HG02852 (cell line): ENCODE results near the gene ADGRD1.
"Not testable (repeated sequence)": the region's sequence is repeated elsewhere in the genome, so short reads cannot be mapped to it uniquely, and the experiment has no call there.

Source experiments
- ATAC-seq: cut with Tn5 transposase; IDR thresholded peaks from one replicate; pipeline ENCODE4 v1.9.1; 2021; ENCODE audit warnings: mild to moderate bottlenecking, moderate library complexity; ENCODE audit not compliant: unreplicated experiment

Gene ADGRD1

DNA sequence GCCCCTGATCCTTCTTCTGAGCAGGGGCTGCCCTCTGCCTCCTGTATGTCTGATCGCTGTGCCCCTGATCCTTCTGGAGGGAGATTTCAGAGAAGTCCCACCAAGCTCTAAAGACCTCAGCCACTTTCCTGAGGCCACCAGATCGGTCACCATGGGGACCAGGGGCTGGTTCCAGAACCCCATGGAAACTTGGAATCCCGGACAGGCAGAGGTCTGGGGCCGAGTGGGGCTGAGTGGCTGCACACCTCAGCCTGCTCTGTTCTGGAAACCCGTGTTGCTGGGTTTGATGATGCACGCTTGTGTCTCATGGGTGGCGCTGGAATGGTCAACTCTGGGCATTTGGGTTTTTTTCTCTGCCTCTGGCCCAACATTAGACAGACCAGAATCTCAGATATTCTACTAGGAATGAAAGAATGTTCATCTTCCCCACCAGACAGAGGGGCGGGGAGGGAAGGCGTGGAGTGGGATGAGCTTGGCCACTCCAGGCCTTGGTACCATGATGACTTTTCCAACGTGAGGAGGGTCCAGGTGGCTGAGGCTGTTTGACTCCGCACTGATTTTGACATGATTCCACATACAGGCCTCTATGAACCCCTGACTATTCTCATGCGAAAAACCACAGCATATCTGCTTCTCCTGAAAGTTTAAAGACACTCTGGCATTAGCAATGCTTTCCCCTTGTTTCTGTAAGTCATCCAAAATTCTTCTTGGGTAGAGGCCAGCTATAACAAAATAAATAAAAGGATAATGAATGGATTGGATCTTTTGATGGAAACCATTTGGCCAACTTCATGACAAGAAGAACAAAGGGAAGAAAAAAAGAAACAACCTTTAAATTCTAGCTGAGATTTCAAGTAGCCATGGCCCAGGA, 114.5 kb downstream of the ADGRD1 start:
- ATAC-seq, result no peak

DNA sequence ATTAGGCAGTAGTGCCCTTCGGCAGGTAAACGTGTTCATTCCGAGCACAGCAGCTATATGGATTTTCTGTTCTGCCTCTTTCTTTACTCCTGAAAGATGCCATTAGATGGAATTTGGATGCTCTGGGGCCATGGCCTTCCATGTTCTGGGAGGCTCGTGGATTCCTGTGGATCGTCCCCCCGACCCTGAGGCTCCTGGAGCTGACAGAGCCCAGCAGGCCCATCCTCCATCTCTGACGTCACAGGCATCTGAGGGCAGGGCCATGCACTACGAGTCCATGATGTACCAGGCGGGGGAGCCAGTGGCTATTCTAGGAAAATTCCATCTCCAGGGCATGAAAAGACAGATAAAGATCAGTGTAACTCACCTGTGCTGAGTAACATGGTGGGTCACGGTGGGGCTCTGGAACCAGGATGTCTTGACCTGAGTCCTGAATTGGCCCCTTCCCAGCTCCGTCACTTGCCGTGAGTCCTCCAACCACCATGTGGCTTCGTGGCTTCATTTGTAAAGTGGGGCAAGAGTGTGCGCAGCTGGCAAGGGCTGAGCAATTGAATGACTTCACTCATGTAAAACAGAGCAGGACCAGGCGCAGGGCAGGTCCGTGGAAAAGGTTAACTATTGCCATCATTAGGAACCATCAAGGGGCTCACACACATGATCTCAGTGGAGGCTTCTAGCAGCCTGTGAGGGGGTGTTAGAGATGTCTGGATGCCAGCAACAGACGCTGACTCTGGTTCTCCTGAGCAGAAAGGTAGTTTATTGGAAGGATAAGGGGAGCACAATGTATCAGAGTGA, 115.4 kb downstream of the ADGRD1 start:
- not testable (repeated sequence) for ATAC-seq

DNA sequence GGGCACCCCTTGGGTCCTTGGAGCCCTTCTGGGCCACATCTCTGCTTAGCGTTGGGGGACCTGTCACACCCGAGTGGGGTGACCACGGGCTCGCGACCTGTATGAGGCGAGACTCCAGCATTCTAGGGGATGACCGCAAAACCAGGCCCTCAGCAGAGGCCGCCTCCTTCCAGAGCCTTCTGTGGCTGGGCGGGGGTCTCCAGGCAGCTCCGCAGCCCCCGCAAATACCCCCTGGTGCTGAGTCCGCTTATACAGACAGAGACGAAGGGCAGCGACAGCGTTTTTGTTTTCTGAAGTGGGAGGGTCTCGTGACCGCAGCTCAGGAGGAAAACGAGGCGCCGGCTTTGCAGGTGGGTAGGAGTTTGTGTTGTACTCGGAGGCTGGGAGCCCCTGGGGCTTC, 116.4 kb downstream of the ADGRD1 start:
- ATAC-seq, result not testable (repeated sequence)

DNA sequence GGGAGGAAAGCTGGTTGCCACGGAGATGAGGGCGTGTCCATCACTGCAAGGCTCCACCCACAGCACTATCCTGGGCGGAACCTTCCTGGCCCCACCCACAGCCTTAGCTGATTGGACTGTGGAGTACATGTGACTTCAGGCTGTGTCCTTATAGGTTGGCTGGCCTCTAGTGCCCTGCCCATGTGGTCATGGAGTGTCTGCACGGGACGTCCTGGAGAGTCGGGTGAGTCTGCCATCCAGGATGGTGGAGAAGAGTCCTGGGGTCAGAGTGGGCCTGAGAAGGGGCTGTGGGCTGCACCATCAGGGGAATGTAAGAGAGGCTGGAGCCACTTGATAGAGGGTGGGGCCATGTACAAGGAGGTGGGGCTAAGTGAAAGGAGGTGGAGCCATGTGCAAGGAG, 117.0 kb downstream of the ADGRD1 start:
- not testable (repeated sequence) for ATAC-seq

DNA sequence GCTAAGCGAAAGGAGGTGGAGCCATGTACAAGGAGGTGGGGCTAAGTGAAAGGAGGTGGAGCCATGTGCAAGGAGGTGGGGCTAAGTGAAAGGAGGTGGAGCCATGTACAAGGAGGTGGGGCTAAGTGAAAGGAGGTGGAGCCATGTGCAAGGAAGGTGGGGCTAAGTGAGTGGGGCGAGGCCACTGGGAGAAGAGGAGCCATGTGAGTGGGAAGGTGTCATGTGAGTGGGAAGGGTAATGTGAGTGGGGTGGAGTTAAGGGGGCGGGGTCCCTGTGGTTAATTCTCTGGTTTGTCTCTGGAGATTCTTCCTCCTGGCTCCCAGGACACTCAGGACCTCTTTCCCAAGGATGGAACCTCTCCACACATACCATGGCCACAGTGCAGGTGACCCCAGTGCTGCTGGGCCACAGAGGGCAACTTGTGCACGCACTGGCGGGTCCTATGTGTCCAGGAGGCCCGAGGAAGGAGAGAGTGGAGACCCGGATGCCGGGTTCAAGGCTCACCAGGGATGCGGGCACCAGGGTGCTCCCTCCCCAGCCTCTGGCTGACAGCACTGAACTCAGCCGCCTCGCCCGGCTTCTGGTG, 117.6 kb downstream of the ADGRD1 start:
- not testable (repeated sequence) for ATAC-seq

DNA sequence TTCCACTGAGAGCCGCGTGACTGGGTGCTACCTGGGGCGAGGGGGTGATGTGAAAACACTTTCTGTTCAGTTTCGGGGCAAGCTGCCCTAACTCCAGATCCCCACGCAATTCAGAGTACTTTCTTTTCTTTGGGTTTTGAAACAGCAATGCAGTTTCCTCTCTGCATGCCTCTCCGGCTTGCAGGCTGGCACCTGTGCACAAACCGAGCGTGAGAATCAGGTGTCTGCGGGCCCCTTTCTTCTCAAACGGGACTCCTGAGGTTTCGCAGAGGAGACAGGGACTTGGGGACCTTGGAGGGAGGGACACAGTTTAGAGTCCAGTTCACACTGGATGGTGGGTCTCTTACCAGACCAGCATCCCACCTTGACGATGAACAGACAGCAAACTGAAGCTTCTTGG, 118.2 kb downstream of the ADGRD1 start:
- not testable (repeated sequence) for ATAC-seq

DNA sequence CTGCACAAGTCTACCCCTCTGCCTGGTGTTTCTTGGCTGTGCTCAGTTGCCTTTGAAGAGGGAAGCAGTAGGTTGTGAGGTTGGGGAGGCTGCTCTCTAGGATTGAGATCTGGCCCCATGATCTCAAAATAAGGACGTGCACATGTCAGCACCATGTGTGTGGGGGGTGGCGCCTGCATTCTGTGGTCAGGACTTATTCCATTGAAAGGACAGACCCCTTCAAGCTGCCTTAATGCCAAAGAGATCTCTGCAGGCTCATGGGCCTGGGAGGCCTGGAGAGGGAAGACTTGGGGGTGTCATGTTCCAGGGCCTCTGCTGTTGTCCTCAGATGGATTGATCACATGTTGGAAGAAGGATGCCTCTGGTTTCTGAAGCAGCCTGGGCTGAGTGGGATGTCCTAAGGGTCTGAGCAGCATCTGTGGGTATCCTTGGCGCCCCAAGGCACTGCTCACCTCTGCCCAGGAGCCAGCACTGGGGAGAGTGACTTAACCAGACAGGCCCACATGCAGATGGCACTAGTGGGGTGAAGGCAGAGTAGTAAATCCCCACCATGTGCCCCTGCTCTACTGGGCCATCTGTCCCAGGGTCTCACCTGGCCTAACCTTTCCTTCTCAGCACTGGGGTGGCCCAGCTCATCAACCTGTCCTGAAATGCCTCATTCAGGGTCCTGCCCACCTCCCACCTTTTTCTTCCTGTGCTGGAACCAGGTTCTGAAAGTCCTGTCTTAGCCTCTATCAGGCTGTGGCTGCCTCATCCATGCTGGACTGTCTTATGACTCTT, 118.9 kb downstream of the ADGRD1 start:
- no peak for ATAC-seq

DNA sequence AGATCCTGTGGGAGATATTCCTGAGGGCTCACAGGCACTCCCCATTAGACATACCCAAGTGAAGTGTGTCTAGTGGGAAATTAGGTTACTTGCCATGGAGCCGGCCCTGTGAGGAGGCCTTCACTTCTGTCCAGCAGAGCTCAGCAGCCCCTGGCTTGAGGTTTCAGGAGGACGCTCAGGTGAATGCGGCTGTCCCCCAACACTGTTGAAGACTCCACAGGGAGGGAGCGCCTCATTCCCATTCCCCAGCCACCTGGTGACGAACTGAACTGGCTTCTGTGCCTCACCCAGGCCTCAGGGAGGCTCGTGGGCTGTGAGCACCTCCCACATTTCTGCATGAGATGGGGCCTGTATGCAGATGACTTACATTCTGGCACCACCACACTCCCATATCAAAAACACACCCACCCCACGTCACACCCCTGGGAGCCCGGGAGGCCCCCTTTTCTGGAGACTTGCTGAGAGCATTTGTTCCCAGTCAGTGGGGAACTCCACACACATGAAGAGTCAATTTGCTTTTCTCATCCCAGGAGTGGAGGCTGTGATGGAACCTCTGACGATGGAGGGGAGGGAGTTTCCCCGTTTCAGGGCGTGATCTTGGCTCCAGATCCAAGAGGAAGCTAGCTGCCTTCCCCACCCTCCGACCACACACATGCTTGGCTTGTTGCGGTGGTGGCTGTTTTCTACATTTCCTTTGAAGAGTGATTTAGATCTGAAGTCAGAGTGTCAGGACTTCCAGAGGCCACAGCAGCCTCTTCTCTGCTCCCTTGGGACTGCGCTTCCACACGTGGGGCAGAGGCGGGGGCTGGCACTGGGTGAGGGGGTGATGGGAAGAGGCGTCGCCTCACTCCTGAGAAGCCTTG, 120.7 kb downstream of the ADGRD1 start:
- ATAC-seq, result no peak

DNA sequence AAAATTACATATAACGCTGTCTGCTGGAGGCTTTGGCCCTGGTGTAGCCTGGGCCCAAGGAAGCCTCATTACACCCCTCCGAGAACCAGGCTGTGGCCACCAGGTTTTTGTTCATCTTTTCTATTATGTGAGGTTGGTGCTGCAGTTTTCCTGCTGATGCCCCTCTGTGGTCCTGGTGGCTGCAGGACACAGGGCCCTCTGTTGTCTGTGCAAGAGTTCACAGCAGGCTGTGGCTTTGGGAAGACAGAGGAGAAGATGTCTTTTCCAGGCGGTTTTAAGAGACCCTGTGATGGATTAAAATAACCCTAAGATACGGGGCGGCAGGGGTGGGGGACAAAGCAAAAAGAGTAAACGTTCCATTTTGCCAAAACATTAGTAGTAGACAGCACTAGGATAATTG, 121.5 kb downstream of the ADGRD1 start:
- no peak for ATAC-seq

DNA sequence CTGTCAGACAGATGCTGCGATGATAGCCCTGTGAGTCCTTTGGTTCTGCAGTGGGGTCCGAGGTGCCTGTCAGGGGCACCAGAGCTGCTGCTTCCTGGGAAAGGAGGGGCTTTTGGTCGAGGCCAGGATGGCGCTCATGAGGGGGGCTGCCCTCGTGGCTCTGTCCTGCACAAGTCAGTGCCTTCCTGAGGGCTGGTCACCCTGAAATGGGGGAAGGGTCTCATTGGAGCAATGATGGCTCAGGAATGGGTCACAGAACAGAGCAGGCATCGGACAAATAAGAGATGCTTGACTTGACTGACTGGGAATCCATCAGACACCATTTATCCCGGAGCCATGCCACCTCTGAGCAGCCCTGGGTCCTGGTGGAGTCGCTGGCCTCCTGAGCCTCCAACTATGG, 121.9 kb downstream of the ADGRD1 start:
- ATAC-seq, result no peak

DNA sequence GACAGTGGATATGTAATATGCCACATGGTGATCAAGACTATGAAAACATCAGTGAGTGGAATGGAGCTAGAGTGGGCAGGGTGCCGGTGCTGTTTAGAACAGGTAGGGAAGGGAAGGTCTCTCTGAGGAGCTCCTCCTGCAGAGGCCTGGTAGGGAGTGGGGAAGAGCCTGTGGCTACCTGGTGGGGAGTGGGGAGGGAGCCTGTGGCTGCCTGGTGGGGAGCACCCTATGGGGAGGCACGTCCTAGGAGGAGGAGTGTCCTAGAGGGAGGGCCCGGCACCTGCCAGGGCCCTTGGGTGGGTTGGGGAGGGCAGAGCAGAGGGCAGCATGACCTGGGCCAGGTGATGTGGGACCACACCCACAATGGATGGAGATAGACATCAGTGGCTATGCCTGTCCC, 122.6 kb downstream of the ADGRD1 start:
- no peak for ATAC-seq

DNA sequence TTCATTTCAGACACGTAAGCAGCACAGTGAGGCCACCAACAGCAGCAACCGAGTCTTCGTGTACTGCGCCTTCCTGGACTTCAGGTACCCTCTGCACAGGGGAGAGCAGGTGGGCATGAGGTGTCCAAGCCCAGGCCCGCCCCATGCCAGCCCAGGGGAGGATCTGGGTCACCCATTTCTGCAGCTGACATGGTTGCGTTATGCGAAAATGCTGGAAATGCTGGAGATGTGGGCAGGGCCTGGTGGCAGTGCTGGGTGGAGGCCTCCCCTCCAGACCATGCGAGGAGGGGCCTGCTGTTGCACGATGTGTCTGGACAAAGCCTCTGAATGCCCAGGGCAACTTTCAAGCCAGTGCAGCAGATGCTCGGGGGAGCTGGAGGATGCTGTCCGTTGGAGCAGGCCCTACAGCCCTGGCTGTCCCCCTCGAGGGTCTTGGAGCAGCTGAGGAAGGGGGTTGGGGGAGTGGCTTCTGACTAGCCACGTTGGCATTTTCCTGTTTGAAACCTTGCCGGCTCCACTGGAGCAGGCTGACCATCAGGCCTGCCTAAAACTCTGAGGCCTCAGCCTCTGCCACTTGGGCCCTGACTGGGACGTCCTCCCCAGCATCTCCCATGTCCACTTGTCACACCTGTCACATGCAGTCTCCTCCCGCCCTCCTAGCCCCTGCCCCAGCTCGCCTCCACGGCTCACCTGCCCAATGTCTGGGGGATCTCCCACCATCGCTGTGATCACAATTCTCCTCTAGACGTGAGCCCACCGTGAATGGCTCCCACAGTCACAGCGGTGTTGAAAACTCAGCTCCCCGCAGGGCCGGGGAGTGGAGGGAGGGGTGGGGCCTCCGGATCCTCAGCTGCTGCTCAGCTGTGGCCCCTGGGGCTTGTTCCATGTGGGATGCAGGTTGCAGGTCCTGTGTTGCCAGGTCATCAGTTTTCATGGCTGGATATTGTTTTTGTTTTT, 123.4 kb downstream of the ADGRD1 start:
- ATAC-seq, result no peak

DNA sequence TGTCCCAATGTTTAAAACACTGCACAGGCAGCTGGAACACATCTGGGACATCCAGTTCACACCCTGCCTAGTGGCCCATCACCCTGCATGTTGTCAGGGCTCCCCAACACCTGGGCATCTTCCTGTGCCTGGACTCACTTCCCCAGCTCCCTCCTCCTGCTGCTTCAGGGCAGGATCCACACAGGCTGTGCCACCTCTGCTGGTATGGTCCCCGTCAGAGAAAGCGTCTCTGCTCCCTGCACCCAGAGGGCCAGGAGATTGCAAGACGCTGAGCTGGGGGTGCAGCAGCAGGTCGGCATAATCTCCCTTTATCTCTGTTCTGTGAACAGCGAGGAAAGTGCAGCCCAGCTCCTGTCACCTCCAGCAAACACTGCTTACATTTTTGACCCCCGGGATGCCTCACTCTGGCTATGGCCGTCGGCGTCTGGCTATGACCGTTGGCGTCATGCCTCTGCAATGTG, 124.3 kb downstream of the ADGRD1 start:
- ATAC-seq, result no peak

DNA sequence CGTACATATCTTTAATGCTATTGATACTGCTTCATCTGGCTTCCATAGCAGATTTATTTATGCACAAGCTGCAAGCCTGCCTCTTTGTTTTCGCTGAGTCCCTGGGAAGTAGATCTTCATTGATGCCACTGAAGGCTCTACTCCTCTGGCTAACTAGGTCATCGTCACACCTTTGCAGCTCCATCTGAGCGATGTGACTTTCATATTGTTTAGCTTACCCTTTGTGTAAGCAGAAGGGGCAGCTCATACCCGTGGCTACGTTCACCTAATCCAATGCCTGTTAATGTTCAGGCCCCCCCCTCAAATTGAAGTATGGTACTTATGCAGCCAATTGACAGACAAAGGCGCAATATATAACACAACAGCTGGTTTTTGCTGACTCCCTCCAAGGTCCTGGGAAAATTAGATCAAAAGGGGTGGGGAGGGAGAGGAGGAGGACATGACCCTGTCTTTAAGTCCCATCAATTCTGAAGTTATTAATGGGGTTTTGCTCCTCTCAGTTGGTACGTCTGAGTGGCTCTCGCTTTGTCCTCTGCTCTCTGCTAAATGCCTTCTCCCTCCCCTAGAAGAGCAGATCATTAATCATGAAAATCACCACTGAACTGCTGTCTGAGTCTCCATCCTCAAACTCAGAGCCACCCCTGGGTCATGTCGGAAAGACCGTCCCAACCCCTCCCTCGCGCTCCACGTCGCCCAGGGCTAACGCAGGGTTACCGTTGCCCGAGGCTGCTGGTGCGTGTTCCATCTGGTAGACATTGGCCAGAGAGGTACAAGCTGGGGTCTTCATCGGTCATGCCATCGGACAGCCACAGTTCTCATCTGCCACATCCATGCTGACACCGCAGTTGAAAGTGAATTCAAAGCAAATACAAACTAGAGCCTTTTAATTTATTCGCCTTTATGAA, 128.8 kb downstream of the ADGRD1 start:
- no peak for ATAC-seq

DNA sequence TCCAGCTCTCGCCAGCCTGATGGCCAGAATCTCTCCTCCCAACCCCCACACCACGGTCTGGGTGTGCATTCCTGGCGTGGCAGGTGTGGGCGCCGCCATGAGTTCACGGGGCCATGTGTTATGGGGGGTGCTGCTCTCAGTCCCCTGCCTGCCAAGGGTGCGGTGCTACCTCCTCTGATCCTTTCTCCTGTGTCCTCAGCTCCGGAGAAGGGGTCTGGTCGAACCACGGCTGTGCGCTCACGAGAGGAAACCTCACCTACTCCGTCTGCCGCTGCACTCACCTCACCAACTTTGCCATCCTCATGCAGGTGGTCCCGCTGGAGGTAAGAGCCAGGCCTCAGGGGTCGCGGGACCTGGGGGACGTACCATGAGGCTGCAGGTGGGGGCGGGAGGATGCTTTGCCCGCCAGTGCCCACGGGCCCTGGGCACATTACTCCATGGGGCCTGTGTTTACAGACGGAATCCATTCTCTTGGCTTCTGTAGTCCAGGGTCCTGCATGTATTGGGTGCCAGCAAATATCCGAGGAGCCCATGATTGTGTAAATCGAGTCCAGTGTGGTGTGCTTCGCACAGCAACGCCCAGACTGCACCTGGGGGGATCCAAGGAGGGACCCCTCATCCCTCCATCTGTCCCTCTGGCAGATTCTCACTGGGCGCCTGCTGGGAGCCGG, 130.8 kb downstream of the ADGRD1 start:
- no peak for ATAC-seq

DNA sequence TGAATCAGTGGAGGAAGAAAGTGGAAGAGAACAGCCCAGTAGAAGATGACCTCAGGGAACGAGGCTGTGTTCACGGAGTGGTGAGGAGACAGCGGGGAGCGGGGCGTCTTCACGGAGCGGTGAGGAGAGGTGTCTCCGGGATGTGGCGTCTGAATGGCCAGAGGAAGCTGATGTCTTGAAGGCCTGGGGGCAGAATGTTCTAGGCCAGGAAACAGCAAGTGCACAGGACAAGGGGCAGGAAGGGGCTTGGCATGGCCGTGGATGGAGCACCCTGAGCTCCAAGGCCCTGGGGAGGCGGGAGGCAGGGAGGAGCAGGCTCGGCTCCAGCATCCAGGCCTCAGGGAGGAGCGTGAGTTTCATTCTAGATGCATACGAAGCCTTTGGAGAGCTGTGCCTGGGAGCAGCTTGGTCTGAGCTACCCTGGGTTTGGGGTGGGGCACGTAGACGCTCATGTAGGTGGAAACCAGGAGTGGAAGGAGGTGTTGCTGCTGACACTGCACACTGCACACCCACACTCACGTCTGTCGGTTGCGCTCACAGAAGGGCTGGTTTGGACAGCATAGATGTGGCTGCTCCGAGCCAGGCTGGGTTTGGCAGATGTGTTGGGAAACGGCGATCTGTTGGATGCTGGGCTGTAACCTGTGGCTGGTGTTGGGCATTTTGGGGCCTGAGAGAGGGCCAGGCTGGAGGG, 131.6 kb downstream of the ADGRD1 start:
- no peak for ATAC-seq
